Activated CD8-positive, alpha-beta memory T cell treated with anti-CD3 and anti-CD28 coated beads, Interleukin-2, amount 50 U/mL, for 24 hours (primary cell): ENCODE measurements around the gene LARP1B.
"Not testable (repeated sequence)": the region's sequence is repeated elsewhere in the genome, so short reads cannot be mapped to it uniquely, and the experiment has no call there.

Source experiments
- DNase-seq: peaks from one replicate; pipeline ENCODE4 v3.0.0-alpha.2; 2020; ENCODE audit errors: extremely low read depth

LARP1B gene

GRCh38 chr4:128225148-128225547 is 164.0 kb downstream of the LARP1B start:
- no peak for DNase-seq

- DNase-seq = no peak
These were observed 167.0 kb downstream of the LARP1B start for GRCh38 chr4:128227991-128228571.

DNA sequence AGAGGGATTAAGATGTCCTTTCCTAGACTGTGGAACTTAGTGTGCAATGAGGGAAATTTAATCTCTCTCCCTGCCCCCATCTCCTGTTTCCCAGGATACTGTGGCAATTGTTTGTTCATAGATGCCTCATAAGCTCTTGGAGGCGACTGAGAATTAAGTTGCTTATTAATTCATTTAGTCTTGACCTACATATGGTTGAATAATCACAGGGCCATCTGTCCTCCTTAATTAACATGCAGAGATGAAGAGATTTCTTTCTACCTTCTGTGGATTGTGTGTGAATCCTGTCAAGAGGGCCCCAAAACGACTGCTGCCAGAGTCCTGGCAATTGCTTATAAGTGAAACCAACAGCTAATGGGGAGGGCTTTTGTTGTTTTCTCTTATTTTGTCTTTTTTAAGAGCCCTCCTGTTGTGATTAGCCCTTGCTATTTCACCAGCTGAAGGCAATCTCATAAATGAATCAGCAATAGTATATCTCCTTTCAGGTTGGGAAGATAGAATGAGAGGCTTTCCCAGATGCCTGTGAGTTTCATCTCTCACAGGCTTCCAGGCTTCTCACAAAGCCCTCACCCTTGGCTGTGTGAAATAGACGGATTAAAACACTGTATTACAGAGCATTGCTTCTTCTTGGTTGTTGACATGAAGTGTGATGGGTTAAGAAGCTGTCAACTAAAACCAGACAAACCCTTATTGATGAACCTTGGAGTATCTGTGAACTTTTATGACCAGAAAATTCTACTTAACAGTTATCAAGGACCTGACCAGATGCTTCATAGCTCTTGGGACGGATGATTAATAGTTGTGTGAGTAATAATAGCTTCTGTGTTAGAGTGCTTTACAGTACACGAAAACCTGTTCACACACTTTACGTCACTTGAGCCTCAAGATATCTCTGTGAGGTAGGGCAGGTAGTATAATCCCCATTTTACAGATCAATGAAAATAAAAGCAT is 168.0 kb downstream of the LARP1B start:
- no peak for DNase-seq

- no peak for DNase-seq
These were observed 171.6 kb downstream of the LARP1B start for GRCh38 chr4:128232719-128233118.

DNA sequence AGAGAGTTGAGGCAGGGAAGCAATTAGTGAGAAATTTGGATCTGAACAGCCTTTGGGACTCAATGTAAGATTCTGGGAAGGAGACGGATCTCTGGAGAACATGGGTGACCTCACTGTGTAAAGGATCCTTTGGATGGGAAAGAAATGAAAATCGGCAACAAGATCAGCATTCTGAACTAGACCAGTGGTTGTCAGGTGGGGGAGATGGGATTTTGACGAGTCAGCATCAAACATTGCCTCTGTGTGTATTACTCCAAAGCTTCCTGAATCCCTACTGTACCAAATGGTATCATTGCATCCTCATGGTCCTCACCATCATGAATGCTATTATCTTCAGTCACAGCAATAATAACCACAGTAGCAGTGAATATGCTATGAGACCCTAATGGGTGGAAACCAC is 173.7 kb downstream of the LARP1B start:
- DNase-seq = no peak

DNA sequence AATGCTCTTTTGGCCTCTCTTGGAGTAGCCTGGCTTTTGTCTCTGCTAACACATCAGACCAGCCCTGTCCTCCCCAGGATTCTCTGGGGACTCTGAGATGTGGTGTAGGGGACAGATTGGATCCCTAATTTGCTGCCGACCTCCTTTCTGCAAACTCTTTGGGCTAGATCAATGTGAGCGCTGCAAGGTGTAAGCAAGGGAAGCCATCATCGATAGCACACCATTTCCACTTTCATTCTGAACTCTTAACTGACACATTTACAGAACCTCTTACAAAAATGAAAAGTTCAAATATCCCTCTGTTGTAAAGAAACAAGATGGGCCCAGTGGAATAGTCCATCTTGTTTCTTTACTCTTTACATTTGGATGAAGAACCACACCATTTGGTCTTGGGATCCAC is 179.9 kb downstream of the LARP1B start:
- no peak for DNase-seq

GRCh38 chr4:128241425-128241913 is 180.4 kb downstream of the LARP1B start:
- DNase-seq = no peak

GRCh38 chr4:128241981-128242380 is 180.9 kb downstream of the LARP1B start:
- DNase-seq = no peak

- no peak for DNase-seq
These were observed 181.5 kb downstream of the LARP1B start for GRCh38 chr4:128242601-128243000.

GRCh38 chr4:128244379-128244778 is 183.3 kb downstream of the LARP1B start:
- DNase-seq = no peak

DNA sequence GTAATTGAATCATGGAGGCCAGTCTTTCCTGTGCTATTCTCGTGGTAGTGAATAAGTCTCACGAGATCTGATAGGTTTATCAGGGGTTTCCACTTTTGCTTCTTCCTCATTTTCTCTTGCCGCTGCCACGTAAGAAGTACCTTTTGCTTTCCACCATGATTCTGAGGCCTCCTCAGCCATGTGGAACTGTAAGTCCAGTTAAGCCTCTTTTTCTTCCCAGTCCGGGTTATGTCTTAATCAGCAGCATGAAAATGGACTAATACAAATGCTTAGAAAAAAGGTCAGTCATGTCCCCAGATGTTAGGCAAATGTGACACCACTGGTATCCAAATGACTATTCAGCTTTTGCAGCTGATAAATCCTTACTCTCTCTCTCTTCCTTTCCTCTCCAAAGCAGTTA is 184.3 kb downstream of the LARP1B start:
- not testable (repeated sequence) for DNase-seq

- DNase-seq = no peak
These were observed 186.8 kb downstream of the LARP1B start for GRCh38 chr4:128247906-128248305.

GRCh38 chr4:128249787-128250668 is 188.9 kb downstream of the LARP1B start:
- DNase-seq = no peak

DNA sequence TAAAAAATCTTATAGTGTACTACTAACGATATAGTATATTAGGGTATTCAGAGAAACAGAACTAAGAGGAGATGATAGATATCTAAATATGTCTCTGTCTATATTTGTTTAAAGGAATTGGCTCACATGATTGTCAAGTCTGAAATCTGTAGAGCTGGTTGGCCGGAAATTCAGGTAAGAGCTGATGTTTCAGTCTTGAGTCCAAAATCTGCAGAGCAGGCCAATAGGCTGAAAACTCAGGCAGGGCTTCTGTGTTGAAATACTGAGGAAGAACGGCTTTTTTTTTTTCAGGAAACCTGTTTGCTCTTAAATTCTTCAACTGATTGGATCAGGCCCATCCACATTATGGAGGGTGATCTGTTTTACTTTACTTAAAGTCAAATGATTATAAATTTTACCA is 194.8 kb downstream of the LARP1B start:
- no peak for DNase-seq

- DNase-seq = no peak
These were observed 195.4 kb downstream of the LARP1B start for GRCh38 chr4:128256539-128256938.

- not testable (repeated sequence) for DNase-seq
These were observed 197.1 kb downstream of the LARP1B start for GRCh38 chr4:128258166-128258565.

DNA sequence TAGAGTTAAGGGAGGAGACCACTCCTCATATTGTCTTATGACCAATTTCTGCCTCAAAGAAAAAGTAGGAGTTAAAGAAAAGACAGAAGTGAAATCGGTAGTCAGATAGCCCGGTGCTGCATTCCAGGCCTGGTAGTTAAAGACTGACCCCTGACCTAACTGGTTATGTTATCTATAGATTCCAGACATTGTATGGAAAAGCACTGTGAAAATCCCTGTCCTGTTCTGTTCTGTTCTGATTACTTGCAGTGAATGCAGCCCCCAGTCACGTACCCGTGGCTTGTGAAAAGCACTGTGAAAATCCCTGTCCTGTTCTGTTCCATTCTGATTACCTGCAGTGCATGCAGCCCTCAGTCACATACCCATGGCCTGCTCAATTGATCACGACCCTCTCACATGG is 198.8 kb downstream of the LARP1B start:
- DNase-seq = not testable (repeated sequence)
